GM18870 (cell line): ENCODE results near the gene AIRE.

Source experiments
- ATAC-seq: cut with Tn5 transposase; IDR thresholded peaks from one replicate; pipeline ENCODE4 v1.9.1; 2021; ENCODE audit warnings: moderate library complexity; ENCODE audit not compliant: unreplicated experiment

AIRE gene

DNA sequence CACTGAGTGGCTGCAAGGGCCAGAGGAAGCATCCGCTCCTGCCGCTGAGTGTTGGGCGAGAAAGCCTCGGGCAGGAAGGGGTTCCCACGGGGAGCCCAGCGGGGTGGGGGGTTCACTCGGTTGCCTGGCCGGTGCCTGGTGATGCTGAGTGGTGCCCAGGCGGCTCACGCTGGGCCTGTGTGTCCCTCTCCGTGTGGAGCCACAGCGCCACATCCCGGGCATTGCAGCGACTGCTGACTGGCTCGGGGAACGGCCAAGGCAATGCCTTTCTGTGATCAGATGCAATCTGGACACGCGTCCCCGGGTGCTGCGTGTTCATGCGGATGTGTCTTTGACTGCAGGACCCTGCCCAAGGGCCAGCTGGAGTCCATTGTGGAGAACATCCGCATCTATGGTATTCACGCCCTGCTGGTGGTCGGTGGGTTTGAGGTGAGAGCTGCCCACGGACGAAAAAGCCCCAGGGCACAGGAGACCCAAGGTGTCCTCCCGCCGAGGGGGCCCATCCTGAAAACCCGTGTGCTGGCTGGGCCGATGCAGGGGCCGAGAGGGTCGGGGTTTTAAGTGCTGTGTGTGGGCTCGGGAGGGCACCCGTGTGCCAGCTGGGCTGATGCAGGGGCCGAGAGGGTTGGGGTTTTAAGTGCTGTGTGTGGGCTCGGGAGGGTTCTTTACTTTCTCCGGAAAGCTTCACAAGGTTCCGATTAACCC lies 37.1 kb downstream of the AIRE start:
- ATAC-seq = no peak

- ATAC-seq = no peak
These were observed 37.9 kb downstream of the AIRE start for GRCh38 chr21:44323591-44323990.

DNA sequence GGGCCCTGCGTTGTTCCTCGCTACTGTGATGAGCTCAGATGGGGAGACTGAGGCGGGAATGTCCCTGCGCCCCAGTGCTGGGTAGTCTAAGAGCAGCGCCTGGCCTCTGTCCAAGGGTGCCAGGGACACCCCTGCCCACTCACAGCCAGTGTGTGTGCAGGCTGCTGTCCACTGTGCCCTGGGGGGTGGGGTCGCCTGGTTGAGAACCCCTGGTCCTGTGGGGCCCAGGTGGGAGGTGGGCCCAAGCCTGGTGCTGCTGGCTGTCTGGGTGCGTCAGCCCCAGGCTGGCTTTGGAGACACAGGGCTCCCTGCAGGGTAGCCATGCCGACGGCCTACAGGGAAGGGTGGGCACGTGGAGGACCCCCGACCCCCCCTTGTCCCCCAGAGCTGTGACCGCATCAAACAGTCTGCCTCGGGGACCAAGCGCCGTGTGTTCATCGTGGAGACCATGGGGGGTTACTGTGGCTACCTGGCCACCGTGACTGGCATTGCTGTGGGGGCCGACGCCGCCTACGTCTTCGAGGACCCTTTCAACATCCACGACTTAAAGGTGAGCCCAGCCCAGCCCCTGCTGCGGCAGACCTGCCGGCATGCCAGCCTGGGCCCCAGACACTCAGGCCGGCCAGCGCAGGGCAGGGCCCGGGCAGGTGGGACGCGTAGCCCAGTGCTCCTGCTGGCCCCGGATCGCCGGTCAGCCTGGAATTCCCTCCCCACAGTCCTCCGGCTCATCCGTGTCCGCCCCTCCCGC lies 38.6 kb downstream of the AIRE start:
- ATAC-seq = no peak

GRCh38 chr21:44324854-44325107 lies 39.1 kb downstream of the AIRE start:
- no peak for ATAC-seq

GRCh38 chr21:44325386-44326271 lies 40.0 kb downstream of the AIRE start:
- no peak for ATAC-seq

GRCh38 chr21:44326272-44326647 lies 40.6 kb downstream of the AIRE start:
- ATAC-seq = no peak

- no peak for ATAC-seq
These were observed 41.3 kb downstream of the AIRE start for GRCh38 chr21:44326716-44327602.

DNA sequence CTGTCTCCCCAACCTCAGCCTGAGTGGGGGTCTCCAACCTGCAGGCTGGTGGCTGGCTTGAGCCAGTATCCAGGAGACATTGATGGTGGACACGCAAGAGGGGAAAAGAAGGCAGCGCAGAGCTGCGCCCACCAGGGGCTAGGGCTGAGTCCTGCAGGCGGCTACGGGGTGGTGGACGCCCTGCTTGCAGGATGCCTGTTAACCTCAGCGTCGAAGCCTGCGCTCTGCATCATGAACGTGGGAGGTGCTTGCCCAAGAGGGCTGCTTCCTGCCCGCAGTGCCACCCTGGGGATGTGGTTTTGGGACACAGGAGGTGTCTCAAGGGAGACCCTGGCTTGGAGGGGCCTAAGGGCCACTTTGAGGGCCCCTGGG lies 41.9 kb downstream of the AIRE start:
- no peak for ATAC-seq

- ATAC-seq = no peak
These were observed 42.7 kb downstream of the AIRE start for GRCh38 chr21:44328242-44328895.

- ATAC-seq = no peak
These were observed 43.6 kb downstream of the AIRE start for GRCh38 chr21:44329086-44329889.

- no peak for ATAC-seq
These were observed 44.5 kb downstream of the AIRE start for GRCh38 chr21:44329971-44330681.

GRCh38 chr21:44330698-44331097 lies 45.0 kb downstream of the AIRE start:
- no peak for ATAC-seq

GRCh38 chr21:44331209-44331608 lies 45.5 kb downstream of the AIRE start:
- ATAC-seq = no peak

DNA sequence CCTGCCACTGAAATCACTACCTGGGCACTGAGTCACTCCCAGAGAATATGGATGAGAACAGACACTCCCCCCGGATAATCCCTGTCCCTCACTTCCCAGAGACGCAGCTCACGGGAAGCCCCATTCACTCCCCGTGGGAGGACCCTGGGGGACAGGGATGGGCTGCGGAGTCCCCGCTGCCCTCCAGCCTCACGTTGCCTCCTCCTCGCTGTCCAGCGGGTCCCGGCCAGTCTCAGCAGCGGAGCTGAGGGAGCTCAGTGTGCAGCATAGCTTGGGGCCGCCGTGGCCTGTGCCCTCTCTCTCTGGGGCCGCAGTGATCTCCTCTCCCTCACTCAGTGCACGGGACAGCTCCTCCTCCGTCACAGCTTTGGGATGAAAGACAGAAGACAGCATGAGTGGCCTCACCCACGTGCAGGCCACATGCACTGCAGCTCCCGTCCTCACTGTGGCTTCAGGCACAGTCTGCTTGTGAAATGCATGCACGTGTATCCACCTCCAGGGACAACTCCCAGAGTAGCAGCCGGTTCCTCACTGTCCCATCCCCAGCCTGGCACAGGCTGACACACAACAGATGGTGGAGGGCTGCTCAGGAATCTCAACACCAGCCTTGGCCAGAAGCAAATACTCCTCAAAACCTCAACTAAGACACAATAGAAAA lies 46.1 kb downstream of the AIRE start:
- ATAC-seq = no peak

DNA sequence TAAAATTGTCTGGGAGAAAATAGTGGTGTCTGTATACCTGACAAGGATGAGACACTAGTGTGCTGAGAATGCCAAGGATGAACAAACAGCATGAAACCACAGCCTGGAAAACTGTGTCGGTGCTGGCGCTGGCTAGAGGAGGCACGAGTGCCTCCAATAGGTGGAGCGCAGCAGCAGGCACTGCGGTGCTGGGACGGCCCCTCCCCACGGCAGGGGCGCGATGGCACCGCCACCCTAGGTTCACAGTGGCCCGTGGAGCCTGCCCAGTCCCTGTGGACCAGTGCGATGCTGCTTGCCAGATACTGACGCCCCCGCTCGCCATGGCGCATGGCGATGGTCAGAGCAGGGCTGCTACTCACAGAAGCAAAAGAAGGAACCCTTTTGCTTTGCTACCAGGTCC lies 46.7 kb downstream of the AIRE start:
- ATAC-seq = no peak

DNA sequence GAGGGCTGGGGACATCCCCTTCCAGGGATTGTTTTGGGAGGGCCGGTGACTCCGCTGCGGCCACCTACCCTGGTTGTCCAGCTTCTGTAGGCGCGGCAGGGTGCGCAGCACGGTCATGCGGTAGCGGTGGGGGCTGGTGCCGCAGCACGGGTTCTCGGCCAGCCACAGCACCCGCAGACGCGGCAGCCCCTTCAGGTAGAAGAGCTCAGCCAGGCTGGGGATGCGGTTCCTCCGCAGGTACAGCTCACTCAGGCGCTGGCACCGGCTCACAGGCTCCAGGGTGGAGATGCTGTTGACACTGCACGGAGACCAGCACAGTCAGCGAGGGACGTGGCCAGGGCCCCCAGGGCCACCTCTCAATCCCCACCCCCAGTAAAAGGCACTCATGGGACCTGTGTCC lies 47.3 kb downstream of the AIRE start:
- no peak for ATAC-seq

GRCh38 chr21:44333509-44334328 lies 48.0 kb downstream of the AIRE start:
- ATAC-seq = no peak
